GM18519 (cell line): Measurements from ENCODE around the gene ABCB4.

ENCODE experiments used
- ATAC-seq: cut with Tn5 transposase; IDR thresholded peaks from one replicate; pipeline ENCODE4 v1.9.1; 2021; ENCODE audit warnings: mild to moderate bottlenecking, moderate library complexity; ENCODE audit not compliant: unreplicated experiment, low FRiP score

The ABCB4 gene

DNA sequence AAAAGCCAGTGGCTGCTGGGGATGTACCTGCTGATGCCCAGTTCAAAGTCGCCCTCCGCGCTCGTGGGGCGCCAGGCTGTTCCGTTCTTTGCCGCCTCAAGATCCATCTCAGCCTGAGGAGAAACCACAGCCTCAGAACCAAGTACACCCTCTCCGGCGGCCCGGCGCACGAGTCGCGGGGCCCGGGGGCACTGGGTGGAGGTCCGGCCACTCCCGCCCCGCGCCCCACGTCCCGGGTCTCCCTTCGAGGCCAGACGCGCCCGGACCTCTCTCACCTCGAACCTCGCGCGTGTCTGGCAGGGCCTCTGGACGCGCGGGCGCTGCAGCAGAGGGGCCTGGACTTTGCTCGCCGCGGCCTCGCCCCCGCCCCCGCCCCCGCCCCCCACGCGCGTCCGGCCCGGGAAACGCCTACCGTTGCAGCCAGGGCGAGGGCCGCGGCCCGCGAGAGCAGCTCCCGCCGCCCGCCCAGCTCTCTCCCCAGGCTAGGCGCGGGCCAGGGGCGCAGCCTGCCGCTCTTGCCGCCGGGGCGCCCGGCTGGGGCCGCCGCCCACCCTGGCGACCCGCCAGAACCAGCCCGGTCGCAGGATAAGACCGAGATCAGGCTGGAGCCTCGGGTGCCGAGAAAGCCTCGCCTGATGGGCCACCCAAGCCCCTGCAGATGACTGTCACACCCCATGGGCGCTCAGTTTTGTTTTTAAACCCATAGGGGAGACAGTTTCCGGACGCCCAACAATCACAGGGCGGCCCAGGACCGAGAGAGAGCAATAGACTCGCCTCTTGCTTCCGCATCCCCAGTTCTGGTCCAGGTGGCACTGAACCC lies at the start of gene ABCB4:
Gene ABCB4 (minus strand): TSS at position 322 of the 820 bp plus-strand sequence. CDS start 215 bp downstream, at position 107.
- ATAC-seq = peak; percentile 13

DNA sequence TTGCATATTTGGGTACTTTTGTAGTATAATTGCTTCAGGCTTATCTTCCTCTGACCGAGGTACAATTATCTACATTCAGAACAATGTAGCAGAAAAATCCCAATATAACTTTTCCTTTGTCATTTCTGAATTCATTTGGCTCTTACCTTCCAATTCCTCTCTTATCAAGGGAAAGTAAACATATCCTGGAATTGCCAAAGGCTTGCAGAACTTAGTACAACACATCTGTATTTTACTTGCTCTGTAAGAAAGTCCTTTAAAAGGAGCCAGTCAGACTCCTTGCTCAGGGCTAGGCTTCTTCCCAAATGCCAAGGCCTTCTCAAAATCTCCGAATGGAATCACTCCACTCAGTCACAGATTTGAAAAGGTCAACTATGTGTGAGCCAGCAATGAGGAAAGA lies 43.3 kb upstream of the ABCB4 start:
- no peak for ATAC-seq

DNA sequence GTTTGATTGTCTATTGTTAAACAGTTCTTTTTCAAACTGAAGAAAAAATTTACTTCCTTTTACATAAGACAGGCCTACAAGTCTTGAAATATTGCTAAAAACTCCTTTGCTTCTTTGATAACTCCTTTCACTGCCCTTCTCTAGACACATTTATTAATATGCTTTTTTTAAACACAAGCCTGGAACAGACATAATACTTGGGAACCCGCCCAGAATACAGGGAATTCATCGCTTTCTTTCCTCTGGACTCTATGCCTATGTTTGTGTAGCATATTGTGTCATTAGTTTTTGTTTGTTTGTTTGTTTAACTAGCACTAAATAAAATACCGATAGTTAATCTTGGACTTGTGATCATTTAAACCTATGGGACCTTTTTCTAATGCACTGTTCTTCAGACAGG lies 42.4 kb upstream of the ABCB4 start:
- no peak for ATAC-seq

DNA sequence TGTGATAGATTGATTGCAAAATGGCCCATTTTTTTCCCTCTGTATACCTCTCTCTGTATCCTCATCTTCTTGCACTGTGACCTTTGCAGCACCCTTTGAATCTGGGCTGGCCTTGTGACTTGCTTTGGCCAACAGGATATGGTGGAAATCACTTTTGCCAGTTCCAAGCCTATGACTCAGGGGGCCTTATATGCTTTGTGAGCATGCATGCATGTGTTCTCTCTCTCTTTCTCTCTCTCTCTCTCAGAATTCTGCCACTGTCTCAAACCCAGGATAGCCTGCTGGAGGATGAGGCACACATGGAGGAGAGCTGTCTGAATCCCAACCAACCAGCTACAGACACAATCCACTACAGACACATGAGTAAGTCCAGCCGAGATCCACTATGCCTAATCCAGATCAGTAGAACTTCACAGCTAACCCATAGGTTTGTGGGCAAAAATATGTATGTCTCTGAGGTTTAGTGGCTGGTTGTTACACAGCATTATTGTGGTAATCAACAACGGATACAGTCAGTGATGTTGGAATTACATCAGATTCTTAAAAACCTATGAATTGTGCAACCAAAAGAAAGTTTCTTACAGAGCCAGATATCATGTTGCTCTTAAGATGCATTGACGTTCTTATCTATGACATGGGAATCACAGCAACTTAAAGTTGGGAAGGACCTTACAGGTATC lies 41.8 kb upstream of the ABCB4 start:
- no peak for ATAC-seq

DNA sequence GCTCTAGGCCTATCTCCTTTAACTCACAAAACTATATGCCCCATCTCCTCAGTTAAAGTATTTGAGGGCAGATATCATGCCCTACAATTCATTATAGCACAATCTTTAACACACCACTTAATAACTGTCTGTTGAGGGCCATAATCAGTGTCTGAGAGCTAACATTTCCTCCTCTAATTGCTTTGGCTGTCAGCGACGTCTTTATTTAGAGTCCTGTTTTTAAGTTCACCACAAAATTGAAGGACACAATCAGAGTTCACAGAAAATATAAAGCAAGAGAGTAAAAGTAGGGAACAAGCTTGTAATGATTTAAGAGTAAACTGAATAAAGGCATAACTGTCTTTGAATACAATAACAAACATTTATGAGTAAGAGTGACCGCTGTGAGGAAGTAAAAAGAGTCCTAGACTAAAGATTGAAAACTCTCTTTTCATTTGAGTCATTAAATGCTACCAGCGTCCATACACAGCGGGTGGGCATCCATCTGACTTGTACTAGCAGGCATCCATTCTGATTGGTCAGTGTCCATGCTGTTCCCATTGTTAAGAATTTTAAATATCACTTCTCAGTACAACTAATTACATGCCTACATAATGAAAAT lies 38.4 kb upstream of the ABCB4 start:
- ATAC-seq = no peak

DNA sequence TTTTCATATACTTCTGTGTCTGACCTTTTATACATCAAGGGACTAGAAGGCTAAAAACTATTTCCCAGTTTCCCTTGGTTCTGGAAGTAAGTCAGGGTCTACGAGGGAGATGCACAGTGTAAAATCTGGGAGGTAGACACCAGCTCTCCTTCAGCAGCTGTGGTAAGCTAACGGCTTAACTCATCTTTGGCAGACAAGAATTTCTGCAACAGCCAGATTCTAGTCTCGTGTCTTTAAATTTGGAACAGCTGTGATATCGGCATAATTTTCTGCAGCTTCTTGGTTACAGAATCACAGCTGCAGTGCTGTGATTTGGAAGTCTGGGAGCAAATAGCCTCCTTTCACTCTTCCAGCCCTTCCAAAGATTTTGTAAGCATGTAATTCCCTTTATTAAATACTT lies 37.4 kb upstream of the ABCB4 start:
- ATAC-seq = no peak

DNA sequence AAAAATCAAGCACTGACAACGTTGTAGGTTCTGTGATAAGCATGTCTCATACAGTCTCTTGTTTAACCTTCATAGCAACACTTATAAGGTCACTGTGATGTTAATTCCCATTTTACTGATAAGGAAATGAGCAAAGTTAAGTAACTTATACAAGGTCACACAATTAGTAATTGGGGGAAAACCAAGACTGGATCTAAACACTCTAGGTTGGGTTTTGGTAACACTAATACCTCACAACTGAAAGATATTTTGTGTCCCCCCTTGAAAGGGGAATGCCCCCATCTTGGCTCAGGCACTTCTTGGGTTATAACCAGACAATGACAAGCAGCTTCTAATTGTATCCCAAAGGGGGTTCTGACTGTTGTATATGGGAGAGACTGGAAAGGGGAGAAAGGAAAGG lies 36.0 kb upstream of the ABCB4 start:
- no peak for ATAC-seq

DNA sequence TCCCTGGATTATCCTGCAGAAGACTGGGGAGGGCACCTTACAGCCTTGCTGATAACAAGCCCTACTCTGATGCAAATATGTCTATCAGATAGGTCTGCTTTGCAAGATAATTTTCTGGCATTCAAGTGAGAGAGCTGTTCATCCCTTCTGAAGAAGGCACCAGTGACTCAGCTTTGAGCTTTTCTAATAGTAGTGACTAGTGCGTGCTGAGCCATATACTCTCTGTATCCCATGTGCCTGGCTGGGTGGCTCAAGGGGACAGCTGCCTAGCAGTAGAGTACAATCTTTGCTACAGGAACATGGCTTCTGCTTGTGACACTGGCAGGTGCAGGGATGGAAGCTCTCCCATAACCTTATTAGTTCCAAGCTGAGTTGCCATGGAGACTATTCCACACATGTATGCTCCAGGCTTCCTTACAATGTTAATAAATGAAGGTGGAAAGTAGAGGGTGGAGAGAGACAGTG lies 35.0 kb upstream of the ABCB4 start:
- ATAC-seq = no peak

DNA sequence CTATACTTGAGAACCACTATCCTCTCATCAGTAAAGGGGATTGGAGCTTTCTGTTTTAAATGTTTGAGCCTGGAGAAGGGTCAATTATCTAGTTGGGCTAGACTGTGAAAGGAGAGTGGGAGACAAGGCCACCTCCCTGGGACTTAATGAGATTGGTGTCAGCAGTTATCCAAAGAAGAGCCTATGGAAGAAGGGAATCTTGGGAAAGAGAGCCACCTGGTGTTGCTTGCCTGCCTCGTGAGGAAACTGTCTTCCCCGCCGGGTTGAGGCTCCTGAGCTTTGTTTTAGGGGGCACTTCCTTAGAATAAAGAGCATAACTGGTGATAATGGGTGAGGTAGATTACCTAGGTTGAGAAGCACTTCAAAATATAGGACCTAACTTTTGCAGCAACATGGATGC lies 32.0 kb upstream of the ABCB4 start:
- no peak for ATAC-seq

DNA sequence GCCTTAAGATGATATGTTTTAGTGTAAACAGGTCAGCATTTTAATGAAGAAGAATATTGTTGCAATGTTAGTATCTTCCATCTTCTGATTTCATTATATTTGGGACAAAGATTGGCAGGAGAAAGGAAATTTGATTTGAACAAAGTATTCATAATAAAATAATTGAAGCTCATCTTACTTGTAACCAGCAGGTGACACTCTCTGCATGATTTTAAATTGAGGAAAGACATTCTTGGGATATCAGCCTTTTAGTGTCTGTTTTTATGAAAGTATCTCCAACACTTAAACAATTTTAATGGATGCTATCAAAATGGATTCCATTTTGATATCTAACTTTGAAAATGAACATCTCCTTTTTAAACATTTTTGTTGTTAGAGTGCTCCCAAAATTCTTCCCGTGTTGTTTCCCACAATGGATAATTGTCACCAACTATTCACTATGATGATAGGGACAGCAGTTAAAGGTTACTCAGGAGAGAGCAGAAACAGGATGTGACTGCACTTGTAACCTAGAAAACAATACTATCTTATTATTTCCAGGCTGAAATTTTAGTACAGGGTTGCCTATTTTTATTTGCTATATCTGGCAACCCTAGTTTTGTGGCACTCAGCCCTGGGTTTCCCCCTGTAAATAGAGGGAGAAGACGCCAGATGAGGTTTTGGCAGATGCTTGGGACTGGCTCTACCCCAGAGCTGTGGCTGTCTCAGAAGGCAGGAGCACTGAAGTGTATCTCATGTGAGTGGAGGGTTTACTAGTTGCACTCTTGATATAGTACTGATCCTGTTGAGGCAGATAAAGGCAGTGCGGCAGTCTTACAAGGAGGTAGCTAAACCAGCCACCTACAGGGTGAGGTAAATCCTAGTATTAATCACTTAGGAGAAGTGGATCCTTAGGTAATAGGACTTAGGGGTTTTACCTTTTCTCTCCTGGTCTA lies 31.0 kb upstream of the ABCB4 start:
- ATAC-seq = no peak

DNA sequence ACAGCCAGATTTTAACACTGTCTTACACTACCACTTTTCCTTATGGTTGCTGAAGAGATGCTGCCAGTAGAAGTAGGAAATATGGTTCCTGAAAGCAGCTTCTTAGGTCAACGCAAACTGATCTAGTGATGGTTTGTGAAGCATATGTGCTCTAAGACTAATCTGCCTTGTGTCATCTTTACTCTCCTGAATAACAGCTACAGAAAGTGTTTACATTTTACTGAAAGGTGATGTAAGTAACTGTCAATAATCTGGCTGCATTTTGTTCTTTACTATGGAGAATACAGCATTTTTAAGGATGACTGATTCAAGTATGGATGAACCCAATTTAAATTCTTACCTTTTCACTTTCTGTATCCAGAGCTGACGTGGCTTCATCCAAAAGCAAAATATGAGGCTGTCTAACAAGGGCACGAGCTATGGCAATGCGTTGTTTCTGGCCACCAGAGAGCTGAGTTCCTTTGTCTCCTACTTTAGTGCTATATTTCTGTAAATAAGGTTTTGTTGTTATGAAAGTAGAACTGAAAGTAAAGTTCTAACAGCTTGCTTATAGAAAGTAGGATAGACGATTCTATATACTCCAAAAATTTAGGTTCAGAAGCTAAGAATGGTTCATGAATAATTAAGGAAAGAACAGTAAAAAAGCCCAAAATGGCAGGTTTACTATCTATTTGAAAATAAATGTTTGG lies 30.2 kb upstream of the ABCB4 start:
- ATAC-seq = no peak

DNA sequence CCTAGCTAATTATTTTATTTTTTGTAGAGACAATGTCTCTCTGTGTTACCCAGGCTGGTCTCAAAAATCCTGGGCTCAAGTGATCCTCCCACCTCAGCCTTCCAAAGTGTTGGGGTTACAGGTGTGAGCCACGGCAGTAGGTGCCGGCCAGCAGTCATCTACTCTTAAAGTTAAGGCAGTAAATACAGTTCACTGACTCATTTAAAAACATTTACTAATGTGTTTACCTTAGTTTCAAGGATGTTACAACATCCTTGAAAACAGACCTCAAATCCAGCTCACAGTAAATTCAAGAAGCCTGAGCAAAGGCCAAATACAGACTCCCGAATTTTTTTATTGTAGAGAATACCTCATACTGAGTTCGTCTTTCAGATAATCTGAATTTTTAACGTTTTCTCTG lies 29.6 kb upstream of the ABCB4 start:
- no peak for ATAC-seq

DNA sequence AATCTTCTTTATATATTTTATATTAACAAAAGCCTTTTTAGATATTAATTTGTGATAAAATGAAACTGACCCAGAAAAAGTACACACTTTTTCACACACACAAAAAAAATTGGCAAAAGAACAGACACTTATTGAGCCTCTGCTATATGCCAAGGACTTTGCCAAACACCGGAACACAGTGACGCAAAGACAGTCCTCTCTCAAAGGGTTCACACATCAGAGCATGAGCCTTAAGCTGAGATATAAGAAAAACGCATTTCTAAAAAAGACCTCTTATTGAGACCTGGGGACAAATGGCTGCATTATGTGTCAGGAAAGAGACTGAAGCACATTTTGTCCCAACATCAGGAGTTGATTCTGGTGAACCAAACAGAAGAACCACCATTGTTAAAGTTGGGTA lies 24.0 kb upstream of the ABCB4 start:
- no peak for ATAC-seq

DNA sequence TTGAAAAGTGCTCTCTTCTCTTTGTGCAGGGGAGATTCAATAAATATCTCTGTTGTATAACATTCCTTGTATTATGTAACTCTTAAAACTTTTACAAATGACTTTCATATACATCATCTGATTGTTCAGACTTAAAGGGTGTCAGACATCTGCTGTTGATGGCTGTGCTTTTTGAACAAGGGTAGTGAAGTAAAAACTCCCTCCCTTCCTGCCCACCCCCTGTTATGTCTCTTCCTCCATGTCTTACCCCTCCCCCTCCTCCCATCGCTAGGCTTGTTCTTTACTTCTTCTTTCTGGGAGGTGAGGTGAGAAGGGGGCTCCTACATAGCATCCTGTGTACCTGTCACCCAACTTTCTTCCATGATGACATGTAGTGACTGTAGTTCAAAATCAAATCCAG lies 23.4 kb upstream of the ABCB4 start:
- ATAC-seq = no peak

DNA sequence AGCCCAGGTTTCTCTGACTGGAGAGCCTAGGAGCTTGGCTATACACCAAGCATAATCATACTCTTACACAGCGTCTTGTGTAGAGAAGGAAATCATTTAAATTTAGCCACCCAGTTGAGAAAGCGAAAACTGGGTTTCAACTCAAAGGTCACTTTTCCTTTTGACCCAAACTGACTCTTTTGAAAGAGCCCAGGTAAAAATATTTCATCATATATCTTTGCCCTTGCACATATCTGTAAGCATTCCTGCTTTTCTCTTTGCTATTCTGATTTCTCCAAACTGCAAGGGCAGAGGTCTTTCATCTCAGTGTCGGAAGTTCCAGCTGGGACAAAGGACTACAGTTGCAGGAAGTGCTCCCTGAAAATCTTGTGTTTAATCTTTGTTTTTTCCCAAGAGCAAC lies 22.0 kb upstream of the ABCB4 start:
- ATAC-seq = no peak

DNA sequence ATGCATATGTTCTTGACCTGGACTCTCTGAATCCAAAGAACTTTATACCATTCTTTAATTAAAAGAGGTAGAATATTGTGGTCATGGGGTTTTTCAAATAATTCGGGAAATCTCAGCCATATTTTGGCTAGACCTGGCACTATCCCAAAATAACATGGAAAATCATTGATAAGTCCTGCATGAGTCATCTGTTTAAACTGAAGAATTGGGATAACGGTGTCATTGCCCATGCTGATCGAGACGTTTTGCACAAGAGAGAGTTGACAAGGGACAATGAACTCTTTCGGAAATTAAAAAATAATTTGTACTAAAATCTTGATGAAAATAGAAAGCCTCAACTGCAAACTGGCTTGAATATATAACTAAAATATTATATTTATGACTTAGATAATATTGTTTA lies 19.9 kb upstream of the ABCB4 start:
- no peak for ATAC-seq

DNA sequence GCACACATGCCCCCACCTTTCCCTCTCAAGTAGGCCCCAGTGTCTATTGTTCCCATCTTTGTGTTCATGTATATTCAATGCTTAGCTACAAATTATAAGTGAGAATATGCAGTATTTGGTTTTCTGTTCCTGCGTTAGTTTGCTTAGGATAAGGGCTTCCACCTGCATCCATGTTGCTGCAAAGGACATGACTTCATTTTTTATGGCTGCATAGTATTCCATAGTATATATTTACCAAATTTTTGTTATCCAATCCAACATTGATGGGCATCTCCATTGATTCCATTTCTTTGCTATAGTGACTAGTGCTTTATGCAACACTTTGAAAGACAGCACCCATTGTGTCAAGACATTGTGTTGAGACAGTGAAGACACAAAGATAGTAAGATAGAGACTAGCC lies 19.0 kb upstream of the ABCB4 start:
- no peak for ATAC-seq

DNA sequence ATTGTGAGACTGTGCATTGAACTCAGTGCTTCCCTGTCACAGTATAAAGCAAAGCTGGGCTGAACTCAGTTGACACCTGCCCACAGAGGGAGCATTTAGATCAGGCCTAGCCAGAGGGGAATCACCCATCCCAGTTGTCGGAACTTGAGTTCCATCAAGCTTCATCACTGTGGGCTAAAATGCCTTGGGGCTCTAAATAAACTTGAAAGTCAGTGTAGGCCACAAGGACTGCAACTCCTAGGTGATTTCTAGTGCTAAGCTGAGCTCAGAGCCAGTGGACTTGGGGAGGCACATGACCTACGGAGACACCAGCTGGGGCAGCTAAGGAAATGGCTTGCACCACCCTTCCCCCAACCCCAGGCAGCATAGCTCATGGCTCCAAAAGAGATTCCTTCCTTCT lies 7.7 kb upstream of the ABCB4 start:
- ATAC-seq = no peak

DNA sequence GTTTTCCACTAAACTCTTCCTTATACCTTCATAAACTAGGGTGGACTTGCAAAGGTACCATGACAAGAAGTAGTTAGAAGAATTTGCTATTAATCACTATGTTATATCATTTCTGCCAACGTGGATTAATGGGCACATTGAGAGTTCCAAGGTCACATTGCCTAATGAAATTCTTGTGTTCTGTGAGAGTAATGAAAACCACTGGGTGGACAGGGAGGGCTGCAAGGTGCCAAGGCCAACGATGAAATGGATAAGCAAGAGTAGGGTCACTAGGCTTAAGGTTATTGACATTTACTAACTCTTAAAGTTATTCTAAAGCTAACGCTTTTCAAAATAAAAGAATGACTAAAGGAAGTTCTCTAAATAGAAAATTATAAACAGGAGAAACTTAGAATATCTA lies 6.6 kb upstream of the ABCB4 start:
- ATAC-seq = no peak

DNA sequence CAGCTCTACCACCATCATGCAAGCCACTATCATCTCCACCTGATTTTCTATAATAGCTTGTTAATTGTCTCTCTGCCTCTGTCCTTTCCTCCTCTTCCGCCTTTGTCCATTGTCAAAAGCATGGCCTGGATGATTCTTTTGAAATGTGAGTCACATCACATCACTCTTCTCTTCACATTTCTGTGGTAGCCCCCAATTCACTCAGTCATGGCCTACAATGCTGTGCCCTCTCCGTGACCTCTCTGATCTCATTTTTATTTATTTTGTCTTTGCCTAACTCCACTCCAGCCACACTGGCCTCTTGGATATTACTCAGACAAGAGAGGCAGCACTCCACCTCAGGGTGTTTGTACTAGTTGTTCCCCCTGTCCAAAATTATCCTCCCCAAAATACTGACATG lies 4.9 kb upstream of the ABCB4 start:
- ATAC-seq = no peak
